ENCODE measurements around the gene ENO1. TPM values are rescaled to one million over a fixed set of nuclear protein-coding genes. Genes with fewer than 3 reads are reported as not detected.

The ENO1 gene
- total and polyA plus RNA-seq, 2 of the 4 experiments (the other 2 are of a cell fraction), result 2,125 to 3,643 TPM

DNA sequence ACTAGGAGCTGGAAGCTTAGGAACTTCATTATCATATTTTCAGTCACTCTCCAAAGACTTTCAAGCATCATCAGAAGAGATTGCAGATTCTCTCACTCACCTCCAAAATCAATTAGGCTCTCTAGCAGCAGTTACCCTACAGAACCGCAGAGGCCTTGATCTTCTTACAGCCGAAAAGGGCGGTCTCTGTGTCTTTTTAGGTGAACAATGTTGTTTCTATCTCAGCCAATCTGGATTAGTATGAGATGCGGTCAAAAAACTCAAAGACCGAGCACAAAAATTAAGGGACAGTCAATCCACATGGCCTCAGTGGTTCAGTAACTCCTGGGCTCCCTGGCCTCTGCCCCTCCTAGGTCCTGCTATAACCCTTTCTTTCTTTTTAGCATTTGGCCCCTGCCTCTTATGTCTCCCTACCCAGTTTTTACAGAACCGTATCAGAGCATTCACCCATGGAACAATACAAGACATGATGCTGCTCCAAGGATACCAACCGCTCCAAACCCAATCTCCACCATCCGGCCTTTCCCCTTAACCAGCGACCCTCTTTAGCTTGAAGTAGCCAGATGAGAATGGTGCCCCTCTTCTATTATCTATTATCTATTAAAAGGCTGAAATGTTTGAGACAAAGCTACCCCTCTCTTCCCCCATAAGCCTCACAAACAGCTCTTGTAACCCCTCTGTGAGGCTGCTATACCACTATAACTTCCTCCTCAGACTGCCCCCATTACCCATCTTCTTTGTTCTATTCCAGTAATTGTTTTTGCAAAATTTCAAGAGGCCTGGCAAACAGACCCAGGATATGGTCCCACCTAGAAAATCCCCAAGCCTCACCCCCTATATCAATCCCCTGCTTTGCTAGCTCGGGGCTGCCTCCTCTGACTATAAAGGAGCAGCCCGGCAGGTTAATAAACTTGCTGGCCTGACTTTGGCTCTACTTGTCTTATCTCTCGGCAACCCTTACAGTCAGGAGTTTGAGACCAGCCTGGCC is 48.5 kb upstream of the ENO1 start:
- H2AK9ac ChIP-seq (replicated peaks; ENCODE audit: low read depth, low read length, poor library complexity), result no peak overlapping the region
- H3K4me2 ChIP-seq (ENCODE audit: low read depth, low read length), result no peak overlapping the region
- no peaks in the 10 kb centered on the region for H3K9me1 ChIP-seq (ENCODE audit: insufficient read depth, low read length)
- dilution Hi-C loops (cut with HindIII; ENCODE audit: low sequenced_read_pairs, unreplicated experiment), result no loop called here
- no peaks in the 10 kb centered on the region for H3K36me3 ChIP-seq (ENCODE audit: control insufficient read depth, insufficient read depth, low read length)
- H3K18ac ChIP-seq (ENCODE audit: low read depth, low read length), result no peak overlapping the region
- no TSS peak for BruUV-seq (replicated peaks)
- H2AK5ac ChIP-seq (ENCODE audit: low read depth, low read length), result no peak overlapping the region
- no peak overlapping the region for H4K8ac ChIP-seq (ENCODE audit: low read depth in 2 of 2, low read length in 2 of 2)
- no peak overlapping the region for H3K56ac ChIP-seq (ENCODE audit: extremely low read depth, insufficient read depth, low read length)
- no peak overlapping the region for H2BK20ac ChIP-seq (ENCODE audit: low read depth, low read length)
- no peak overlapping the region for H3K14ac ChIP-seq (replicated peaks; ENCODE audit: low read depth, low read length)
- H3K79me1 ChIP-seq (ENCODE audit: low read depth in 1 of 2, low read length in 2 of 2), result no peaks in the 10 kb centered on the region
- 90% methylated on average over 1 of the region's 12 CpGs; no CpG with 5 or more reads in 1 of the 2 experiments for WGBS, 2 experiments (ENCODE audit: extremely low coverage in 2 of 2, insufficient read length in 1 of 2)
- no peaks in the 10 kb centered on the region for H3K9me3 ChIP-seq (ENCODE audit: control insufficient read depth, insufficient read depth, low read length)
- H4K20me1 ChIP-seq (ENCODE audit: insufficient read depth, low read length), result no peaks in the 10 kb centered on the region
- no peak overlapping the region for H2BK15ac ChIP-seq (ENCODE audit: low read depth, low read length)
- H3K23ac ChIP-seq (ENCODE audit: low read depth, low read length), result no peak overlapping the region
- no peak overlapping the region for H4K91ac ChIP-seq (ENCODE audit: insufficient read depth, low read depth, low read length)
- no peak overlapping the region for H4K5ac ChIP-seq (ENCODE audit: low read depth, low read length)
- no peak overlapping the region for H3K4me3 ChIP-seq (ENCODE audit: insufficient read depth, low read depth, low read length)
- H3K4me1 ChIP-seq (ENCODE audit: control insufficient read depth, insufficient read depth, low read length), result no peaks in the 10 kb centered on the region
- in situ Hi-C loops (cut with MboI; ENCODE audit: low sequenced_read_pairs), result no loop called here
- no peak for DNase-seq
- intact Hi-C loops (cut with micrococcal nuclease), result no loop called here
- no peak overlapping the region for H2BK5ac ChIP-seq (ENCODE audit: low read depth, low read length, poor library complexity, severe bottlenecking)
- H3K9ac ChIP-seq (ENCODE audit: low read depth, low read length), result no peak overlapping the region
- H3K4ac ChIP-seq (ENCODE audit: low read depth, low read length), result no peak overlapping the region
- no peak overlapping the region for H2BK120ac ChIP-seq (ENCODE audit: low read depth, low read length)
- H2AFZ ChIP-seq (replicated peaks; ENCODE audit: low read length, poor library complexity), result no peak overlapping the region
- no peak for ATAC-seq (ENCODE audit: low read depth)
- POLR2A ChIA-PET (ENCODE audit: unreplicated experiment), result no interaction called here
- H3K27ac ChIP-seq (ENCODE audit: insufficient read depth, low read length), result no peak overlapping the region
- CTCF ChIA-PET, result no interaction called here
- H3K27me3 ChIP-seq (ENCODE audit: control insufficient read depth, insufficient read depth, low read length), result peaks cover 32% of the 10 kb centered on the region
- no peak for TF ChIP-seq RCOR1 (IDR thresholded peaks at IDR 0.05; ENCODE audit: insufficient replicate concordance, low read length)
- TF ChIP-seq, protein P1, sequence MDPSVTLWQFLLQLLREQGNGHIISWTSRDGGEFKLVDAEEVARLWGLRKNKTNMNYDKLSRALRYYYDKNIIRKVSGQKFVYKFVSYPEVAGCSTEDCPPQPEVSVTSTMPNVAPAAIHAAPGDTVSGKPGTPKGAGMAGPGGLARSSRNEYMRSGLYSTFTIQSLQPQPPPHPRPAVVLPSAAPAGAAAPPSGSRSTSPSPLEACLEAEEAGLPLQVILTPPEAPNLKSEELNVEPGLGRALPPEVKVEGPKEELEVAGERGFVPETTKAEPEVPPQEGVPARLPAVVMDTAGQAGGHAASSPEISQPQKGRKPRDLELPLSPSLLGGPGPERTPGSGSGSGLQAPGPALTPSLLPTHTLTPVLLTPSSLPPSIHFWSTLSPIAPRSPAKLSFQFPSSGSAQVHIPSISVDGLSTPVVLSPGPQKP (IDR thresholded peaks at IDR 0.05; ENCODE audit: borderline replicate concordance, low read depth, low read length), result no peak
- no peak for TF ChIP-seq FOS (IDR thresholded peaks at IDR 0.05; ENCODE audit: low read depth, low read length)
- no peak for TF ChIP-seq CHD1 (IDR thresholded peaks at IDR 0.05; ENCODE audit: low read depth, low read length)
- no peak for TF ChIP-seq MAZ (IDR thresholded peaks at IDR 0.05; ENCODE audit: borderline replicate concordance, low read depth, low read length)
- TF ChIP-seq BHLHE40 (IDR thresholded peaks at IDR 0.05; ENCODE audit: low read depth, low read length), result no peak
- TF ChIP-seq SMC3 (IDR thresholded peaks at IDR 0.05; ENCODE audit: low read depth, low read length), result no peak
- TF ChIP-seq RFX5 (IDR thresholded peaks at IDR 0.05; ENCODE audit: low read depth, low read length), result no peak
- no peak for TF ChIP-seq CEBPB (IDR thresholded peaks at IDR 0.05; ENCODE audit: low read depth, low read length)
- no peak for TF ChIP-seq RAD21 (IDR thresholded peaks at IDR 0.05; ENCODE audit: low read length)
- TF ChIP-seq, protein P2, sequence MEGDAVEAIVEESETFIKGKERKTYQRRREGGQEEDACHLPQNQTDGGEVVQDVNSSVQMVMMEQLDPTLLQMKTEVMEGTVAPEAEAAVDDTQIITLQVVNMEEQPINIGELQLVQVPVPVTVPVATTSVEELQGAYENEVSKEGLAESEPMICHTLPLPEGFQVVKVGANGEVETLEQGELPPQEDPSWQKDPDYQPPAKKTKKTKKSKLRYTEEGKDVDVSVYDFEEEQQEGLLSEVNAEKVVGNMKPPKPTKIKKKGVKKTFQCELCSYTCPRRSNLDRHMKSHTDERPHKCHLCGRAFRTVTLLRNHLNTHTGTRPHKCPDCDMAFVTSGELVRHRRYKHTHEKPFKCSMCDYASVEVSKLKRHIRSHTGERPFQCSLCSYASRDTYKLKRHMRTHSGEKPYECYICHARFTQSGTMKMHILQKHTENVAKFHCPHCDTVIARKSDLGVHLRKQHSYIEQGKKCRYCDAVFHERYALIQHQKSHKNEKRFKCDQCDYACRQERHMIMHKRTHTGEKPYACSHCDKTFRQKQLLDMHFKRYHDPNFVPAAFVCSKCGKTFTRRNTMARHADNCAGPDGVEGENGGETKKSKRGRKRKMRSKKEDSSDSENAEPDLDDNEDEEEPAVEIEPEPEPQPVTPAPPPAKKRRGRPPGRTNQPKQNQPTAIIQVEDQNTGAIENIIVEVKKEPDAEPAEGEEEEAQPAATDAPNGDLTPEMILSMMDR (conservative IDR thresholded peaks at IDR 0.05; ENCODE audit: low read depth, low read length), result no peak
- TF ChIP-seq NFE2L2 (IDR thresholded peaks at IDR 0.05; ENCODE audit: low read depth, low read length), result no peak
- TF ChIP-seq MXI1 (IDR thresholded peaks at IDR 0.05; ENCODE audit: borderline replicate concordance, low read depth, low read length), result no peak
- TF ChIP-seq MAFK (IDR thresholded peaks at IDR 0.05; ENCODE audit: low read depth, low read length), result no peak
- TF ChIP-seq POLR2A (IDR thresholded peaks at IDR 0.05; ENCODE audit: low read depth, low read length), result no peak
